GM18499 (cell line): ENCODE data around the gene HSD17B8.

ENCODE experiments used
- ATAC-seq: cut with Tn5 transposase; IDR thresholded peaks from one replicate; pipeline ENCODE4 v1.9.1; 2021; ENCODE audit warnings: moderate number of reproducible peaks; ENCODE audit not compliant: insufficient read depth, unreplicated experiment

Gene HSD17B8

DNA sequence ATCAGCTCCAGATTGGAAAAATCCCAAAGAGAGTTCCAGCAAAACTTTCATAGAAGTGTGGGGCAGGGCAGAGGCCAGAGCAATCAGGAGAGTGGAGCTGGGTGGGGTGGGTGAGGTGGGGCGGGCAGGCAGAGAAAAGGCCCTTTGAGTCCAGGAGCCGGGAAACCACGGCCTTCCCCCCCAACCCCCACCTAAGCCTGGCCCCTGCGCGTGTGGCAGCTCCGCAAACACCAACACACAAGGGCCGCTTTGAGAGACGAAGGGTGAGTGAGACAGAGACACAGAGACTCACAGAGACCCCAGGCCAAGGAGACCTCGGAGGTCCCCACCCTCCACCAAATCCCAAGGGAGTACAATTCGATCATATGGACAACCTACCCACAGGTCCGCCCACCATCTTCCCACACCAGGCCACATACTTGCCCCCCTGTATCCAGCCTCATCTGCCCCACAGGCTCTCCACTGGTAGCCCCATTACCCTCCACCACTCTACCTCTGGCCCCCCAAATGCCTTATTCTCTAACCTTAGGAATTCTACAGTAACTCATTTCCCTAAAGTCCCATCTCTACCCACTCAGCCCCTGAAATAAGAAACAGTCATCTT lies 13.8 kb upstream of the HSD17B8 start:
- no peak for ATAC-seq

DNA sequence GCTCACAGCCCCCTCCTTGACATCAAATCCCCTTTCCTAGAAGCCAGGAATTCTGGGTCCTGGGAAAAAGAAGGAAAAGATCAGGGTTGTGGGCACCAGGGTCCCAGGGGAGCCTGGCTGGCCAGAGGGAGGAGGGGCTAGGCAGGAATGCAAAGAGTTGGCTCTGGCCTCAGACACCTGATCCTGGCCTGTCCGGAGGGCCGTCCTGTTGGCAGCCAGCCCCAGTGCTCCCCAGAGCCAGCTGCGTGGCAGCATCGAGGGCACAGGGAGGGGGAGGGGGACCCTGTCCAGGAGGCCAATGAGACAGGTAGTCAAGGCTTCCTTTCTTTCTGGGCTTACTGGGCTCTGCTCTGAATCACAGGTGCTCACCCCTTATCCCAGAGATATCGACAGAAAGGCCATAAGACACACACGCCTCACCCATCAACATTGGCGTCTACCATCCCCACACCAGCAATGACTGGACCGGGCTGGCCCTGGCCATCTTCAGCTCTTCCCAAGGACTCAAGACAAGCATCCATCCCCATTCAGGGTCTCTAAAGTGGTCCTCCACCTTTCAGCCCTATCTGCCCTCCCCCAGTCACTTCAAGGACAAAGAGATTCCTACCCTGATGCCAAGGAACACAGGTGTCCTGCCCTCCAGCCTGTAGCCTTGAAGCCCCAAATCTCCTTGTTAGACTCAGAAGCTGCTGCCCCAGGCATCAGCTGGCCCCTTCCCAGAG lies 12.9 kb upstream of the HSD17B8 start:
- ATAC-seq = no peak

DNA sequence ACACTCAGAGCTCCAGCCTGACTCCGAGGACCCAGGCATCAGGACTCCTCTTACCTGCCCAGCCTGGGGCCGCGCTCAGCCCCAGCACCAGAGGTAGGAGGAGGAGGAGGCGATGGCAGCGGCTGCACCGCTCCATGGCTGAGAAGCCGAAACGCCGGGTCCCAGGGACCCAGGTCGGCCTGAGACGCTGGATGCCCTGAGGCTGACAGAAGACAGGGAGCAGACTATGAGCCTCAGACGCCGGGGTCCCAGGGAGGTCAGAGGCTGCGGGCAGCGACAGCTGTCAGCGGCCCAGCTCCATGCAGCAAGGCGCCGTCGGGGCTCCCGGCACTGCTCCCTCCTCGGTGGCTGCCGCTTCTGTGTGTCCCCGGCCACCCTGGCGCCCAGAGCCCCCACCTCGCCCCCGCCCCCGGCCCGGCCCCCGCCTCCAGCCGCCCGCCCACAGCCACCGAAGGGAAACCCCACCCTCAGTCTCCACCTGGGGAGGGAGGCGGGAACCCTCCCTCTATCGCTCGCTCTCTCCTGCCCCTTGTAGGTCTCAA lies 12.3 kb upstream of the HSD17B8 start, which contains the start of gene COL11A2:
Gene COL11A2, minus strand, starts transcription at position 363 of the 542 bp plus-strand sequence. Its CDS starts 227 bp downstream, at position 136.
- no peak for ATAC-seq

DNA sequence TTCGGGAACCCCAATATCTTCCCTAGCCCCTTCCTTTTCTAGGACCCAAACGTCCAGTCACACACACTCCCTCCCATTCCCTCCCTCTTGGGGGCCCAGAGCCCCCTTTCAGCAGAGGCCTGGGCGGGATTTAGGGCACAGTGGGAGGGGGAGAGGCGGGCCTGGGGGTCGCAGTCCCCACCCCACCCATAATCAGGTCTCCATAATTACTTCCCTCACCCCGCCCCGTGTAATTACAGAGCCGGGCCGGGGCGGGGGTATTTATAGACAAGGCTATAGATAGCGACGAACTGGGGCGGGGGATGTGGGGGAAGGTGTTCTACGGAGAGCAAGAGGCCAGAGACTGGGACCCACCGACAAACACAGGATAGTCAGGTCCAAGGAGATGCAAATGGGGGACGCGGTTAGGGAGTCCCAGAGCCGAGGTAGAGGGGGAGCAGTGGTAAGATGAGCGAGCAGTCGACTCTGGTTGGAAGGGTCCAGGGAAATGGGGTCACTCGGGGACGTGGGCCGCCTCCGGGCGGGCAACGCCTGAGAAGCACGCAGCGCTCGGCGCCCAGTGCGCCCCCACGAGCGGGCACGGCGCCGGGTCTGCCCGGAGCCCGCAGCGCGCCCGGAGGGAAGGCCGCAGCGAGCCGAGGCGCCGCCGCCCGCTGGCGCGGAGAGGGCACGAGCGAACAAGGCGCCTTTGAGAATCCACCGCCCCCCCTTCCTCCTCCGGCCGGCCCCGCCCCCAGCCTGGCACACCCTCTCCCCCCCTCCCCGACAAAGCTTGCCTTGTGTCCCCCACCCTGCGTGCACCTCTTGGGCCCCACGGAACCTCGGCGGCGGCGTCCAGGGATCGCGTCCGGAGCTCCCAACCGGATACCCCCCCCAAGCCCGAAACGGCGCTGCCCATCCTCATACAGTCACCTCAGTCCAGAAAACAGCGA lies 11.5 kb upstream of the HSD17B8 start:
- ATAC-seq = no peak

- no peak for ATAC-seq
Observed at GRCh38 chr6:33193619-33194018, 10.8 kb upstream of the HSD17B8 start.

DNA sequence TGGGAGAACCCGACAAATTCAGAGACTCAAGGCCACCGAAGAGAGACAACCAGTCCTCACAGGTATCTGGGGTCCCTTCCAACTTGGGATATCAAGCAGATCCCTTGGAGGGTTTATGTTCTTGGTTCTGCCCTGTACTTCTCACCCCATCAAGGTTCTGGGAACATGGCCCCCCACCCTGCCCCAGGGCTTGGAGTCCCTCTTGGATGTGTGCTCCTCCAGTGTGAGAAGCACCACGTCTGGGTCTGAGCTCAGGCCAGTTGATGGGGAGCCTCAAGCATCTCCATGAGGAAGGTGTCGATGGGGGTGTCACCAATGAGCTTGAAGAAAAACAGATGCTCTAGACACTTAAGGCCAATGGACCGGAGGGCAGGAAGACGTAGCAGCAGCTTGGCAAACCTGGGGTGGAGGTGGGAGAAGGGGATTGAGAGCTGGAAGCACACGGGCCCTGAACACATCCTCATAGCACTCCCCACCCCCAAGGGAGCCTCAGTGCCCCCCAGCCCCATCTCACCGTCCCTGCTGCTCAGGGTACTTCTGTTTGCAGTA lies 9.9 kb upstream of the HSD17B8 start:
- ATAC-seq = no peak

DNA sequence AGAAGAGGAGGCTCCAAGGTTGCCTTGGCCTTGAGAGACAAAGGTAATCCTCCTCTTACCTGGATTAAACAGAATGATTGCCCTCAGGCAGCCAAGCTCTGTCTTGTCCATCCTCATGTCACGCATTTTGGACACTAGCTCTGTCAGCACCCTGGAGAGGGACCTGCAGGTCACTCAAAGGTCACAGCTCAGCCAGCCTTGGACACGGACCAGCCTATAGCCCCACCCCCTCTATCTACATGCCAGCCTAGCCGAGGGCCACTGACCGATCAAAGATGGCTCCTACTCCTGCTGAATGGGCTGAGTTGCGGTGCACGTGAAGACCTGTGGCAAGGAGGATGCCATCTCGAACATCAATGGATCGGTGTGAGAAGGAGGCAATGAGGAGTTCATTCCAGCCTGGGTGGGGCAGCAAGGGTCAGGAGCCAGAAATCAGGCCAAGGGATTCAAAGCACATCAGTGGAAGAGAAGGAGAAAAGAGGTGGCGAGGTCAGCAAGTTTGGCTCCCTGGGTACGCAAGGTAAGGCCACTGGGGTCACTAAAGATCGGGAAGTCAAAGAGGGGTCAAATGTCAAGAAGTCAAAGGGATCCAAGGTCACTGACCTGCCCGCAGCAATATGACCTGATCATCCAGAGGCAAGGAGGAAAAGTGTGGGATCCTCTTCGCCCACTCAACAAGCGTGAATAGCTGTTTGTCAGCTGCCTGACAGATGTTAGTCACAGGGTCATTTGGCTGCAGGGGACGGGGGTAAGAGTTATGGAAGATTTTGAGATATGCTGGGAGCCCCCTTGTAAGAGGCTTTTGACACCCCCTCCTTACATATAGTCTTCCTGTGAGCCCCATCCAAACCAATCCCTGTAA lies 8.9 kb upstream of the HSD17B8 start:
- no peak for ATAC-seq

DNA sequence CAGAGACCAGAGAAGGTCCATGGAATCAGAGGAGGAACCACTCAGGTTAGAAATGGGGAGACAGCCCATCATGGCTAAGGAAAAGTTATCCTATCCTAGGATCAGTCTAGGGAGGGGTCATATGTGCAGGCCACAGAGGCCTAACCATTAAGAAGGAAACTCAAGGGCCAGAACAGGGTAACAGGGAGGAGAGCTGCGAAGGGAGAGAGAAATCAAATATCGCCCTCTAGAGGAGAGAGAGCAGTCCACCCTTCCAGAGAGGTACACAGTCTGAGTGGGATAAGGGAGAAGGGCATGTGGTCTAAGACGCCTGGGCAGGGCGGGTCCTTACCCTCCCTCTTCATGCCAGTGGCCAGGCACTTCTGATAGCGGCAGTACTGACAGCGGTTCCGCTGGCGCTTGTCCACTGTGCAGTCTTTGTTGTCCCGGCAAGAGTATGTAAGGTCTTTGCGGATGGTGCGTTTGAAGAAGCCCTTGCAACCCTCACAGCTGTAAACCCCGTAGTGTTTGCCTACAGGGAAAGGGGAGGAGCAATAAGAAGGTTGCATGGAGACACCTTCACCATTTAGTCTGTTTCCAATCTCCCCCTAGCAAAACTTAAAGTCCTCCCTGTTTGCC lies 6.9 kb upstream of the HSD17B8 start:
- no peak for ATAC-seq

- no peak for ATAC-seq
Observed at GRCh38 chr6:33198159-33198852, 6.1 kb upstream of the HSD17B8 start.

DNA sequence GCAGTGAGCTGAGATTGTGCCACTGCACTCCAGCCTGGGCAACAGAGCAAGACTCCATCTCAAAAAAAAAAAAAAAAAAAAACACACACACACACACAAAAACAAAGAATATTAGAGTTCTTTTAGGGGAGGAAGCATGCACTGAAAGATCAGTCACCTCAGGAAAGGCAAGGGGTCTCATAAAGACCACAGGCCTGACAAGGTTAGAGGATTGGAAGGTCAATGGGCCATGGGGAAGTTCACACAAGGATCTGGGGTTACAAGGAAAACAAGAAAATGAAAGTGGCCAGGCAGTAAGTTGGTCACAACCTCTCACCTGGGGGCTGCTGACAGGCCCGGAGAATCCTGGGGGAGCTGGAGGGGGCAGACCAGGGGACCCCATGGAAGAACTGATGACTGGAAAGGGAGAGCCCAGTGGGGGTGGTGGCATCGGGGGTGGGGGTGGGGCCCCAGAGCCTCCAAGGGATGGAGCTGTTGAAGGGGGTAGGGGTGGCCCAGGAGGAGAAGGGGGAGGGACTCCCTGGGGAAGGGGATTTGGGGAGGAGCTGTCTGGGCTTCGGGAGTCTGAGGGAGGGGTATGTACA lies 5.5 kb upstream of the HSD17B8 start:
- no peak for ATAC-seq

DNA sequence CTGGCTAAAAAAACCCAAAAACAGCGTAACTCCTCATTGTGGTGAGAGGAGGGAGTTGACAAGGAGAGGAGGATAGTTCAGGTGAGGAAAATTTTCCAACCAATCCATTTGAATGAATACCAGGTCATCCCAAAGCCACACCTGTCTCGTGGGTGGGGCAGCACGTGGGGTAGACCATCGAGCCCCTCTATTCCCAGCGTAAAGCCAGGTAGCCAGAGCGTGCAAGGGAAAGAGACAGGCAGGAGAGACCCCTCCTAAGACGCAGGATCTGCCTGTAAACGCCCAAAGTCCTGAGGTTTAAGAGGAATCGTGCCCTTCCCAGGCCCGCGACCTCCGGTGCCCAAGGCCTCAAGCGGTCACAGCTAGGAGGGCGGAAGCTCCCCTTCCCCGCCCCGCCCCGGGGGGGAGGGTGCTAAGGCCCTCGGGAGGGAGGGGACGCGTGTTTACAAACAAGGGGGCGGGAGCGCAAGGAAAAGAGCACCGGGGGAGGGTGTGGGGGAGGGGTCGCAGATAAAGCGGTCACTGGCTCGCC lies 4.7 kb upstream of the HSD17B8 start:
- ATAC-seq = no peak

GRCh38 chr6:33200219-33201146 lies 4.0 kb upstream of the HSD17B8 start, which contains the start of the genes RXRB and SLC39A7:
Gene RXRB, minus strand, starts transcription at chr6:33200665. Its CDS starts 189 bp downstream, at chr6:33200476.
Gene SLC39A7, plus strand, starts transcription at chr6:33200867. Its CDS starts 379 bp downstream, at chr6:33201246.
- ATAC-seq = no peak

GRCh38 chr6:33201147-33201545 lies 3.3 kb upstream of the HSD17B8 start:
- ATAC-seq = no peak

DNA sequence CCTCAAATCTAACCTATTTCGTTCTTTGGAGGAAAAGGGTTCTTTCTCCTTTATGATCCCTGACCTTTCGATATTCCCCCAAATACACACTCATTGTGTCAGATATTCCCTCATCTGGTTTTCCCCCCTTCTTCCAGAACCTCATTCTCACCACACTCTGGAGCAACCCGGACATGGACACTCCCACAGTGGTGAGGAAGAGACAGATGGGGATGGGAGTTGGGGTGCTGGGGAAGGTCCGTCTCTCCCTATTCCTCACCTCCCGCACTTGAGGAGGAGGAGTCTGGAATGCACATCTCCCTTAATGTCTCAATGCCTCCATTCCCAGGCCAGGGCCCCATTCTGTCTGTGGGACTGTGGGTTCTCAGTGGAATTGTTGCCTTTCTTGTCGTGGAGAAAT lies 2.5 kb upstream of the HSD17B8 start:
- ATAC-seq = no peak

DNA sequence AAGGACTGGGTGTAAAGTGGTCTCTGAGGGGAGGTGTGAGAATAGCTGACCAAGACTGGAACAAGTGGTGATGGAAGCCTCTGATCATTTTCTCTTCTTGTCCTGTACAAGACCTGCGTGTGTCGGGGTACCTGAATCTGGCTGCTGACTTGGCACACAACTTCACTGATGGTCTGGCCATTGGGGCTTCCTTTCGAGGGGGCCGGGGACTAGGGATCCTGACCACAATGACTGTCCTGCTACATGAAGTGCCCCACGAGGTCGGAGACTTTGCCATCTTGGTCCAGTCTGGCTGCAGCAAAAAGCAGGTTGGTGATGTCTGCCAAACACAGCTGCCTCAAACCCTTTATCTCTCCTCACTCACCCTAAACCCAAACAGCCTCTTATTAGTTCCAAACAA lies 1.7 kb upstream of the HSD17B8 start:
- ATAC-seq = no peak

DNA sequence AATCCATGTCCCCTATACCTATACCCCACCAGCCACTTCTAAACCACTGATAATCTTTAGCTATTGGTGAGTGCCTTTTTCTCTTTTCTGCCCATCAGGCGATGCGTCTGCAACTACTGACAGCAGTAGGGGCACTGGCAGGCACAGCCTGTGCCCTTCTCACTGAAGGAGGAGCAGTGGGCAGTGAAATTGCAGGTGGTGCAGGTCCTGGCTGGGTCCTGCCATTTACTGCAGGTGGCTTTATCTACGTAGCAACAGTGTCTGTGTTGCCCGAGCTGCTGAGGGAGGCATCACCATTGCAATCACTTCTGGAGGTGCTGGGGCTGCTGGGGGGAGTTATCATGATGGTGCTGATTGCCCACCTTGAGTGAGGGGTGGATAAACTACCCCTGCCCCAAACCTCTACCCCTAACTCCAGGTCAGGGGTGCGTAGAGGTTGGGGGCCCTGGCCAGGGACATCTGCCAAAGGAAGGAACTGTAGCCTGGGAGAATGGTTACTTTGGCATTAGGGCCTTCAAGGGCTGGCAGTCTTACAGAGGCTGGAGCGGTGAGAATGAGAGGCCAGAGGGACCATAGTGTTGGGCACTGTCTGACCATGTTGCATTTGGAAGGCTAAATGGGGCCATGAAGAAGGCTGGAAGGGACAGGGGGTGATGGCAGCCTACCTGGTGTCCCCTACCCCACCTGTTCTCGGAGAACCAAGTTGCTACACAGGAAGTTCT lies 851 bp upstream of the HSD17B8 start:
- ATAC-seq = no peak
